SH-SY5Y (cell line): Measurements from ENCODE around the gene SFR1.

Experiments used
- GATA2 ChIP-seq: IDR thresholded peaks from 2 replicates; pipeline ENCODE4 v1.6.1; 2011; ENCODE audit warnings: mild to moderate bottlenecking, low read depth, low read length
- GATA3 ChIP-seq: IDR thresholded peaks from 2 replicates; pipeline ENCODE4 v1.6.1; 2011; ENCODE audit warnings: low read depth, mild to moderate bottlenecking, low read length, moderate library complexity

DNA sequence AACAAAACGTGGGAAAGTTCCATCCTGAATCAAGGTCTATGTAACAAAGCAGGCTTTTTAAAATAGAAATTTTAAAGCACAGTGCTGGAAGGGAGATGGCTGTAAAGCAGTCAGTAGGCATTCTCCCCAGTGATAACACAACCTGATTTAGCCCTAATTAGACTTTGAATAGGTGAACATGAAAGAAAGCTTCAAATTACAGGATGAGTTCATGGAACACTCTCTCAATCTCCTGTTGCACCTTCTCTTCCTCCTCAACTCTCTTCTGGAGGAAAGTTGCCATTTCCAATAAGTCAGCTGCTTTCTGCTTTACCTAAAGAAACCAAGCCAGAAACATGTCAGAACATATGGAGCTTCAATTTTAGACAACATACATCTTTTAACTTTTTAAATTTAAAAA is 20.1 kb downstream of the SFR1 start:
- no peak for TF ChIP-seq GATA2
- no peak for TF ChIP-seq GATA3
